Measurements from ENCODE around the gene GALNT17.

DNA sequence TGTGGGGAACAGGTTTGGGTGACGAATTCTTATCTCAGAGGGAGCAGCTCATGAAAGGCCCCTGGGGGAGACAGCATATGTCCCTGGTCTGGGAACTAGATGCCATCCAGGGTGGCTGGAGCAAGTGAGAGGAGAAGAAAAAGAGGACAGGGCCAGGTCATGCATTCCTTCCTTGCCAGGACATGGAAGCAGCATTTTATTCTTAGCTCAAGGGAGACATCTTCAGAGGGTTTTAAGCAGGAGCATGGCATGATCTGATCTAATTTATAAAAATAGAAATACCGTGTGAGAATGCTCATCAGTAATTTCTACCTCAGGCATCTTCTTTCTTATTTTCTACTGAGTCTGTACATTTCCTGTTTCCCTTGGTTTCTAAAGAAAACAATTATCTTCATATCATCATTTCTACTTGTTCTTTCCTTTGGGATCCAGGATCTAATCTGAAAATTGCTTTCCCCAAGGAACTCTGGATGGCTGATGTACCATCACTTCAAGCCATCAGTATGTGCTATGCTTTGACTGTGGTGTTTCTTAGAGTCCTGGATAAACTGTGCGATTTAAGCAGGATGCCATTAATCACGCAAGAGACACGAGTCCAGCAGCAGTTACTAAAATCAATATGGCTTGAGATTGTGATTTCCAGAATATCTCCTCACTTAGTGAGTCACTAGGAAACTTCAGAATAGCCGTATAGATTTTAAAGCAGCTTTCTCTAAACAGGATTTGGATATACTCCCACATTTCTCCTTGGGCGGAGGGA lies 386.2 kb downstream of the GALNT17 start:
- TF ChIP-seq, protein P1, sequence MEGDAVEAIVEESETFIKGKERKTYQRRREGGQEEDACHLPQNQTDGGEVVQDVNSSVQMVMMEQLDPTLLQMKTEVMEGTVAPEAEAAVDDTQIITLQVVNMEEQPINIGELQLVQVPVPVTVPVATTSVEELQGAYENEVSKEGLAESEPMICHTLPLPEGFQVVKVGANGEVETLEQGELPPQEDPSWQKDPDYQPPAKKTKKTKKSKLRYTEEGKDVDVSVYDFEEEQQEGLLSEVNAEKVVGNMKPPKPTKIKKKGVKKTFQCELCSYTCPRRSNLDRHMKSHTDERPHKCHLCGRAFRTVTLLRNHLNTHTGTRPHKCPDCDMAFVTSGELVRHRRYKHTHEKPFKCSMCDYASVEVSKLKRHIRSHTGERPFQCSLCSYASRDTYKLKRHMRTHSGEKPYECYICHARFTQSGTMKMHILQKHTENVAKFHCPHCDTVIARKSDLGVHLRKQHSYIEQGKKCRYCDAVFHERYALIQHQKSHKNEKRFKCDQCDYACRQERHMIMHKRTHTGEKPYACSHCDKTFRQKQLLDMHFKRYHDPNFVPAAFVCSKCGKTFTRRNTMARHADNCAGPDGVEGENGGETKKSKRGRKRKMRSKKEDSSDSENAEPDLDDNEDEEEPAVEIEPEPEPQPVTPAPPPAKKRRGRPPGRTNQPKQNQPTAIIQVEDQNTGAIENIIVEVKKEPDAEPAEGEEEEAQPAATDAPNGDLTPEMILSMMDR (IDR thresholded peaks at IDR 0.05), result peak in 1 of 6 experiments; percentile 11
- no peak for TF ChIP-seq POLR2A (IDR thresholded peaks at IDR 0.05)
